ENCODE results near the gene PPP2CA.
A peak's percentile ranks its signal among the peaks of the same experiment; 100 is the strongest.
"Not testable (repeated sequence)": the region's sequence is repeated elsewhere in the genome, so short reads cannot be mapped to it uniquely, and the experiment has no call there.

Gene PPP2CA

GRCh38 chr5:134188092-134188491 is 37.8 kb downstream of the PPP2CA start:
- DNase-seq: no peak

GRCh38 chr5:134184155-134185135 is 41.4 kb downstream of the PPP2CA start:
- peak; percentile 12 for DNase-seq

GRCh38 chr5:134183481-134183880 is 42.4 kb downstream of the PPP2CA start:
- no peak for DNase-seq

- no peak for DNase-seq
Measured at GRCh38 chr5:134178096-134178419, 47.8 kb downstream of the PPP2CA start.

GRCh38 chr5:134177369-134178095 is 48.3 kb downstream of the PPP2CA start:
- no peak for DNase-seq

- DNase-seq: peak; percentile 59
Measured at GRCh38 chr5:134176511-134177368, 49.1 kb downstream of the PPP2CA start, which contains the start of gene SKP1. Gene SKP1 (minus strand): TSS chr5:134176950. CDS start chr5:134174022, 2,928 bp downstream.

GRCh38 chr5:134175921-134176510 is 49.9 kb downstream of the PPP2CA start:
- DNase-seq: peak; percentile 8

- DNase-seq: peak; percentile 6
Measured at GRCh38 chr5:134174841-134175839, 50.7 kb downstream of the PPP2CA start.

- no peak for DNase-seq
Measured at GRCh38 chr5:134171972-134172371, 53.9 kb downstream of the PPP2CA start.

- DNase-seq: no peak
Measured at GRCh38 chr5:134162592-134162991, 63.3 kb downstream of the PPP2CA start.

- no peak for DNase-seq
Measured at GRCh38 chr5:134161513-134162395, 64.1 kb downstream of the PPP2CA start.

GRCh38 chr5:134153657-134154056 is 72.2 kb downstream of the PPP2CA start:
- DNase-seq: no peak

- DNase-seq: no peak
Measured at GRCh38 chr5:134153241-134153640, 72.6 kb downstream of the PPP2CA start.

- not testable (repeated sequence) for DNase-seq
Measured at GRCh38 chr5:134152173-134152832, 73.6 kb downstream of the PPP2CA start.

- DNase-seq: no peak
Measured at GRCh38 chr5:134151723-134152122, 74.2 kb downstream of the PPP2CA start.

- DNase-seq: no peak
Measured at GRCh38 chr5:134149571-134150303, 76.1 kb downstream of the PPP2CA start.

- DNase-seq: no peak
Measured at GRCh38 chr5:134148986-134149539, 76.8 kb downstream of the PPP2CA start.

- no peak for DNase-seq
Measured at GRCh38 chr5:134148316-134148715, 77.6 kb downstream of the PPP2CA start.

Data from NCI-H1105 treated with DMSO at 0.1 percent for 48 hours (cell line).